HG03280 (cell line): ENCODE data around the gene ATAD5.

Experiments
- ATAC-seq: cut with Tn5 transposase; IDR thresholded peaks from one replicate; pipeline ENCODE4 v1.9.1; 2021; ENCODE audit warnings: mild to moderate bottlenecking, moderate library complexity; ENCODE audit not compliant: unreplicated experiment

Gene ATAD5

DNA sequence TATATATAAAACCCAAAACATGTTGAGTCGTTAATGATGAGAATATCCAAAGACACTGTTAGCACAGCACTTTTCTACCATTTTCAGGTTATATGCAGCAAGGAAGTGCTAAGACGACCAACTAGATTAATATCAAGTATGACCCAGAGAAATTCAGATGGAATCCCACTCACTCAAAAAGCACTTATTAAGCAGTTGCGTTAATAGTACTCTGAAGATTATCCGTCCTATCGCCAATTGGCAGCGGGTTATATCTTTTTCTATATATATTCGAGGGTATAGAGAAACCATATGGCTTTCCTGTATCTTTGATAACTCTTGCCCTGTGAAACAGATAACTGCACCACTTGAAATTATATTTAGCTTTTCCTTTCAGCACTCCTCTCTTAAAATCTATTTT is 8.3 kb upstream of the ATAD5 start:
- ATAC-seq: no peak

DNA sequence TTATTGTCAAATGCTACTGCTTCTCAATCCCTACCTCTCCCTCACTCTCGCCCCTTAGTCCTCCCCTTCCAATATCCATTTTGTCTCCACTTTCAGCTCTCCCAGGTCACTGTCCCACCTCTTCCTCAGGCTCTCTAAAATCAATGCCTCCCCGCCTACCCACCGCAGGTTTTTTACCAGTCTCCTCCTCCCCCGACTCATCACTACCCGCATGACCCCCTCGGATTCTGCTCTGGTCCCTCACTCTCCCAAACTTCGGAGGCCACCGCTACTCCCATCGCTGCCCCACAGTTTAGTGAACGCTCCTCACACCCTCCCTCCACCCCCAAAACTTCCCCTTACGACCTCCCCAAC is 7.8 kb upstream of the ATAD5 start:
- no peak for ATAC-seq

DNA sequence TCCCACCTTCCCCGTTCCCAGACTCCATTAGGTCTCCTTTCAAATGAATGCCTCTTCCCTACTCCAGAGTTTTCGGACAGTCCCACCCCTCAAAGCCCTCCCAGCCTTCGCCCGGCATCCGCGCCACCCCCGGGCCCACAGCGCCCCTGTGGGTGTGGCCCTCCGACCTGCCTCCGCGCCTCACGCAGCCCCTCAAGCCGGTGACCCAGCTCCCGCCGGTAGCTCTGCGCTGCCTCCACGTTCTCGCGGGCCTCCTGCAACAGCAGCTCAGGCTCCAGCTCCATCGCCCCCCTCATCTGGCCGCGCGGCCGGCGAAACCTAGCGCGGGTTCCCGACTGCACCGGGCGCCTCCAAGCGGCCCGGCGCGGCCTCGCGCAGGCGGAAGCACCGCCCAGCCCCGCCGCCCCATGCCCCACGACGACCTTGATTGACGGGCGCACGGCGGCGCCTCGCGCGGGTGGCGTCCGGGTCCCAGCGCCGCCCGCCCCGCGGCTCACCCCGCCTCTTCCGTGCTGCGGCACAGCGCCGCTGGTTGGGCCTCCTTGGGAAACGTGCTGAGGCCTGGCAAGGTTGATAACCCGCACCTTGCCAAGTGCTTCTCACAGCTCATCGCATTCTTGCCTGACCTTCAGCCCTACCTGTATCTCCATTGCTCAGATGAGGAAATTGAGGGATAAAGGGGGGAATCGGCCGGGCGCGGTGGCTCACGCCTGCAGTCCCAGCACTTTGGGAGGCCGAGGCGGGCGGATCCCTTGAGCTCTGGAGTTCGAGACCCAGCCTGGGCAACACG is 7.2 kb upstream of the ATAD5 start, which contains the start of gene CRLF3:
CRLF3 (minus strand) TSS at position 337 of the 790 bp plus-strand sequence; CDS start at position 296, 41 bp downstream.
- peak; percentile 87 for ATAC-seq

DNA sequence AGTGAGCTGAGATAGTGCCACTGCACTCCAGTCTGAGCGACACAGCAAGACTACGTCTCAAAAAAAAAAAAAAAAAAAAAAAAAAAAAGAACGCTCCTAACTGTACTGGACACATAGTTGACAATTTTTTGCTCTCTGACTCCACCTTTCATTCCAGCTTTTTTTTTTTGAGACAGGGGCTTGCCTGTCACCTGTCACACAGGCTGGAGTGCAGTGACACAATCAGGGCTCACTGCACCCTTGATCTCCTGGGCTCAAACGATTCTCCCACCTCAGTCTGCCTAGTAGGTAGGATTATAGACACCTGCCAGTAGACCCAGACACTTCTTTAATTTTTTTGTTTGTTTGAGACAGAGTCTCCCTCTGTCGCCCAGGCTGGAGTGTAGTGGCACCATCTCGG is 4.7 kb upstream of the ATAD5 start:
- no peak for ATAC-seq

DNA sequence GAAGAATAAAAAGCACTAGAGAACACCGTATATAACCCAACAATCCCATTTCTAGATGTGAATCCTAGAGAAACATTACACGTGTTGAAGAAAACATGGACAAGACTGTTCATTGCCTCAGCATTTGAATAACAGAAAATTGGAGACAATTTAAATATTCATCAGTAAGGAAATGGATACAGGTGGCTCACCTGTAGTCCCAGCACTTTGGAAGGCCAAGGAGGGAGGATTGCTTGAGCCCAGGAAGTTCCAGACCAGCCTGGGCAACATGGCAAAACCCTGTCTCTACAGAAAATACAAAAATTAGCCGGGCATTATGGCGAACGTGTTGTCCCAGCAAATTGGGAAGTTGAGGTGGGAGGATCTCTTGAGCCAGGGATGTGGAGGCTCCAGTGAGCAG is 2.7 kb upstream of the ATAD5 start:
- ATAC-seq: no peak

DNA sequence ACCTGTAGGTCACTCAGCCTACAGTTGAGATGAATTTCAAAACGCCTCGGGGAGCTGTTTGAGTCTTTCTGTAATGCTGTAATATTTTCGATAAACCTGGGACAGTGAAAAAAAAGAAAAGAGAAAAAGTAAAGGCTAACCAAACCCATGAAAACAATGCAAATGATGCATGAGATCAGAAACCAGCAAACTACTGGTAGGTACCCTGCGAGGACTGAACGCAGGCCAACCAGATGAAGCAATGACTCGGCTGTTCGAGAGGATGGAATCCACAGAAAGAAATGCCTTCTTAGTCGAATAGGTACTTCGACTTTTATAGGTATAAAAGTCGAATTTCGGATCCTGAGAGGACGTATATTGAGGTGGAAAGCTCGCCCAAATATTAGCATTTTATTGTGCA is 509 bp upstream of the ATAD5 start:
- ATAC-seq: no peak

DNA sequence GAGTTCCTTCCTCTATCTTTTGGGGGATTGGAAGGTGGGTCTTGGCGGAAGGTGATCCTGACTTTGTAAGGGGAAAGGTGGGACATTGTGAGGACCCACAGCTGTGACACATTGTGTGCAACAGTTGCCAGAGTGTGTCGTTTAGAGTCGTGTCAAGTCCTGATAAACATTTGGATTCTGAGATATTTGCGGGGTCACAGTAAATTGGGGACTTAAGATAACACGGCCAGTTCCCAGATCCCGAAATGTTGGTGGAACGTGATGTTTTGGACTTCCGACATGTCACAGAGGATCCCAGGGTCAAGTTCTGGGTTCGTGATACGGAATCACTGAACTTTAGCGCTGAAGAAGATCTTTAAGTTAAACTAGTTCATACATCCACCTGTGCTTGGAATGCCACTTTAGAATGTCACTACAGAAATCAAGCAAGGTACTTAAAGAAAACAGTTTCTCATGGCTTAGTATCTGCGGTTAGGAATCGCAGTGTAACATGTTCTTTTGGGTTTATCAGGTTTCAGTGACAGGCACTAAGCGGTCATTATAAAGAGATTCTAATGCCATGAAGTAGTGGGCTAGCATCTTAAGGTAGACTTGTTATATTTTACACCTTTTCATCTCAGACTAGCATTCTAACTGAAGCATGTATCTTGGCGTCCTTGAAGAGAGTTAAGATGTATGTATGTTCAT is 815 bp downstream of the ATAD5 start:
- peak; percentile 7 for ATAC-seq

DNA sequence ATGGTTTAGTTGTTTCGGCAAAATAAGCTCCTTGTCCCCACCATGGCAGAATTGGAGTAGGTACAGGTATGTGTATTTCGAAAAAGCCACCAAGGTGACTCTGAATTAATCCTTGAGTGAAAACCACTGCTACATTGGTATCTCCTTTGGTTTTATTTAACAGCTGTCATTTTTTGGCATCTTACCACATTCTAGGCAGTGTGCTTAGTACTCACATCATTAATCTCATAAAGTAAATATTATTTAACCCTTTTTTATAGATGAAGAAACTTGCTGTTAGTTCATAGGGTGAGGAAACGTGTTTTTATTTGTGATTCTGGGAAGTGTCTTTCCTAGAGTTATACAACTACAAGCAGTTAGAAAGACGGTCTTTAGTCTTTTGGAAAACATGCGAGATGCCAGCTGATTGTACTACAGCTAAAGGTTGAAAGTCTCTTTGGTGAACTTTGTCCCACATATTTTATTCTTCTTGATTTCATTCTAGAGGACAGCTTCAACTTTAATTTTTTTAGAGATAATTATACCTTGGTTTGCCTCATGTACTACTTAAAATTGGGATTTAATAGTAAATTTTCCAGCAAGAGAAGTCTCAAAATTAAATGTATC is 6.5 kb downstream of the ATAD5 start:
- no peak for ATAC-seq

DNA sequence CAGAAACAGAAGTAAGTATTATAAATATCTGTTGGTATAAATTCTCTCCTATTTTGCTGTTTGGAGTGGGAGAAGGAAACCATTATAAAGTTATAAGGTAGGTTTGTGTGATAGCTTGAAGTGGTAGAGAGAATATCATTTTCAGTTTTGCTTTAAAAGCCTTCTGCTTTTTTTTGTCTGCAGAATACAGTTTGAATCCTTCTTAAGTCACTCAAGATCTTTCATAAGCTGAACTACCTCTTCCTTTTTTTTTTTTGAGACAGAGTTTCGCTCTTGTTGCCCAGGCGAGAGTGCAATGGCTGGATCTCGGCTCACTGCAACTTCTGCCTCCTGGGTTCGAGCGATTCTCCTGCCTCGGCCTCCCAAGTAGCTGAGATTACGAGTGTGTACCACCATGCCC is 9.0 kb downstream of the ATAD5 start:
- ATAC-seq: no peak

DNA sequence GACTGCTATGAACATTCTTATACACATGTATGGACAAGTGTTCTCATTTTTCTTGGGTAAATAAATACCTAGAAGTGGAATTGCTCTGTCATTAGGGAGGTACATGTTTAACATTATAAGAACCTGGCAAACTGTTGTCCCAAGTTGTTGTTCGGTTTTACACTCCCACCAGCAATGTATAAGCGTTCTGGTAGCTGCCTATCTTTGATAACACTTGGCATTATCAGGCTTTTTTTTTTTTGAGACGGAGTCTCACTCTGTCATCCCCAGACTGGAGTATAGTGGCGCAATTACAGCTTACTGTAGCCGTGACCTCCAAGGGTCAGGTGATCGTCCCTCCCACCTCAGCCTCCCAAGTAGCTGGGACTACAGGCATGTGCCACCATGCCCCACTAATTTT is 16.3 kb downstream of the ATAD5 start:
- no peak for ATAC-seq

DNA sequence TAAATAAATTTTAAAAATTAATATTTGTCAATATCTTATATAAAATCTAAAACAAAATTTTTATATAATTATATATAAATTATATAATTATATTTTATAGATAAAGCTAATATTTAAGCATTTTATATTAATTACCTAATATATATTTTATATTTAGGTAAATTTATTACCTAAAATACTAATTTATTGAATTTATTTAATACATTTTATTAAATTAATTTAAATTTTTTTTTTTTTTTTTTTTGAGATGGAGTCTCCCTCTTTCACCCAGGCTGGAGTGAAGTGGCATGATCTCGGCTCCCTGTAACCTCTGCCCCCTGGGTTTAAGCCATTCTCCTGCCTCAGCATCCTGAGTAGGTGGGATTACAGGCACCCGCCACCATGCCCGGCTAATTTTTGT is 22.4 kb downstream of the ATAD5 start:
- ATAC-seq: no peak

DNA sequence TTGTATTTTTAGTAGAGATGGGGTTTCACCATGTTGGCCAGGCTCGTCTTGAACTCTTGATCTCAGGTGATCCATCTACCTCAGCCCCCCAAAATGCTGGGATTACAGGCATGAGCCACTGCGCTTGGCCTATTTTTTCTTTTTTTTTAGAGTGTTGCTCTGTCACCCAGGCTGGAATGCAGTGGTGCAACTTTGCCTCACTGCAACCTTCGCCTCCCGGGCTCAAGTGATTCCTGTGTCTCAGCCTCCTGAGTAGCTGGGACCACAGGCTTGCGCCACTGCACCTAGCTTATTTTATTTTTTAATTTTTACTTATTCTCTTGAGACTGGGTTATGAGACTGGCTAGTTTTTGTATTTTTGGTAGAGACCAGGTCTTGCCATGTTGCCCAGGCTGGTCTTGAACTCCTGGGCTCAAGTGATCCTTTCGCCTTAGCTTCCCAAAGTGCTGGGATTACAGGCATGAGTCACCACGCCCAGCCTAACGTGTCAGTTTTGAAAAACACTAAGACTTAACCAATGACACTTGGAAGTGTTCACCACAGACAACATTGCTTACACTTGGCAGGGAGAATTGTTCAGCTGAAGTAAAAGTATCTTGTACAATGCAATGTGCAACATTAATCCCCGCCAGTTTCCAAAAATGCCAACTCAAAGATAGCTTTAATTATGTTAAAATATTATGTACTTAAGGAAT is 26.9 kb downstream of the ATAD5 start:
- ATAC-seq: no peak

DNA sequence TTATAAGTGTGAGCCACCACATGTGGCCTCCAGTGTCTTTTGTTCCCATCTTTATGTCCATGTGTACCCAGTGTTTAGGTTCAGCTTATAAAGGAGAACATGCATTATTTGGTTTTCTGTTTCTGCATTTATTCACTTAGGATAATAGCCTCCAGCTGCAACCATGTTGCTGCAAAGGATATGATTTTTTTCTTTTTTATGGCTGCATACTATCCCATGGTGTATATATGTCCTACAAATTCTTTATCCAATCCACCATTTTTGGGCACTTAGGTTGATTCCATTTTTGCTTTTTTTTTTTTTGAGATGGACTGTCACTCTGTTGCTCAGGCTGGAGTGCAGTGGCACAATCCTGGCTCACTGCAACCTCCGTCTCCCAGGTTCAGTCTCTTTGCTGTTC is 32.9 kb downstream of the ATAD5 start:
- ATAC-seq: no peak

DNA sequence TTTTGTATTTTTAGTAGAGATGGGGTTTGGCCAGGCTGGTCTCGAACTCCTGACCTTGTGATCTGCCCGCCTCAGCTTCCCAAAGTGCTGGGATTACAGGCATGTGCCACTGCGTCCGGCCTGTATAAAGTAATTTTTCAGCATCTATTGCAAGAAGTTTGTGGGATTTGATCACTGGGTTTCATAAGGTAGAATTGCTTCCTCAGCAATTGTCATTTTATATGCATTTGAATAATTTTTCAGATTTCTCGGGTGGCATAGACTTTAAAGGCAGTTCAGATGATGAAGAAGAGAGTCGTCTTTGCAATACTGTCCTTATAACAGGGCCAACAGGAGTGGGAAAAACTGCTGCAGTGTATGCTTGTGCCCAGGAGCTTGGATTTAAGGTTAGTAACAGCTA is 37.2 kb downstream of the ATAD5 start:
- no peak for ATAC-seq

DNA sequence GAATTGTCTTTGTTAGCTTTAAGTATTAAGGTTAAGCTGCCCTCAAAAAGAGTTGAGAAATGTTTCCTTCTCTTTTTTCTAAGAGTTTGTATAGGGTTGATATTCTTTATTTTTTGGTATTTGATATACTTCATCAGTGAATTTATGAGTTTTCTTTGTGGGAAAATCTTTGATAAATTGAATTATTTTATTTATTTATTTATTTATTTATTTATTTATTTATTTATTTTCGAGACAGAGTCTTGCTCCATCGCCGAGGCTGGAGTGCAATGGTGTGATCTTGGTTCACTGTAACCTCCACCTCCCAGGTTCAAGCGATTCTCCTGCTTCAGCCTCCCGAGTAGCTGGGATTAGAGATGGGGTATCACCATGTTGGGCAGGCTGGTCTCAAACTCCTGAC is 54.4 kb downstream of the ATAD5 start:
- ATAC-seq: no peak

DNA sequence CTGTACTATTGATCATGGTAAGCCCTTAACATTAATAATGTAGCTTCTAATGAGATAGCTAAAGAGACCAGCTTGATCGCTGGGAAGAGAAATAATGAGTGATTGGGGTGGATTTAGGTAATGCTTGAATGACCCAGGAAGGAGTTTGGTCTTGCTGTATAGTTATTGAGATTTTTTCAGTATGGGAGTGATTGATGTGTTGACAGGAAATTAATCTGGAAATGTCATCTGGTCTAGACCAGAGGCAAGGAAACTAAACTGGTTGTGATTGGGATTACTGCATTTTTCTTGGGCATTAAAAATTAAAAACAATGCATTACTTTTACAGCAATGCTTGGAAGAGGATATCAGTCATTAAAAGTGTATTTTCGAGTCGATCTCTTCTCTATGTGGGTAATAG is 62.5 kb downstream of the ATAD5 start:
- ATAC-seq: no peak

DNA sequence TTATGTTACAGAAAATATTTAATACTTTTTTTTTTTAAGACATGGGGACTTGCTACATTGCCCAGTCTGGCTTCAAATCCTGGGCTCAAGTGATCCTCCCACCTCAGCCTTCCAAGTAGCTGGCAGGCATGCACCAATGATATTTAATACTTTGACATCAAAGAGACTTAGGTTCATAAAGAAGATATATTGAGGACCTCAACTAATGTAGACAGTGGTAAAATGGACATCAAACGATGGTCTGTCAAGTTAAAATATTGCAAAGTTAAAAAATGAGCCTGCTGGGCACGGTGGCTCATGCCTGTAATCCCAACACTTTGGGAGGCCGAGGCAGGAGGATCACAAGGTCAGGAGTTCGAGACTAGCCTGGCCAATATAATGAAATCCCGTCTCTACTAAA is 65.5 kb downstream of the ATAD5 start:
- ATAC-seq: no peak

DNA sequence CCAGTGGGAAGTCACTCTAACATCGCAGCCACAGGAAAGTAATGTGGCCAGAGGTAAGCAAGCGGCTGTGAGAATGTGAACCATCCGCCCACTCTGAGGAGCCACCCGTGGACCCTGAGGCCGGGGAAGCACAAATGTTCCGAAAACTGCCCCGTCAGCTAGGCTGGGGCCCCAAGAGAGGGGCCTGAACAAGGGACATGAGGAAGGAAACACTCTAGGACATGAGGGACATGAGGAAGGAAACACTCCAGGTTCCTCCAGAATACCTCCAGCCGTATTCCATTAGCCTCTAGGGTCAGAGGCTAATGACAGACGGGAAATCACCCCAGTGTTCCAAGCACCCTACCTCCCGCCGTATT is 74.0 kb downstream of the ATAD5 start:
- peak; percentile 32 for ATAC-seq

DNA sequence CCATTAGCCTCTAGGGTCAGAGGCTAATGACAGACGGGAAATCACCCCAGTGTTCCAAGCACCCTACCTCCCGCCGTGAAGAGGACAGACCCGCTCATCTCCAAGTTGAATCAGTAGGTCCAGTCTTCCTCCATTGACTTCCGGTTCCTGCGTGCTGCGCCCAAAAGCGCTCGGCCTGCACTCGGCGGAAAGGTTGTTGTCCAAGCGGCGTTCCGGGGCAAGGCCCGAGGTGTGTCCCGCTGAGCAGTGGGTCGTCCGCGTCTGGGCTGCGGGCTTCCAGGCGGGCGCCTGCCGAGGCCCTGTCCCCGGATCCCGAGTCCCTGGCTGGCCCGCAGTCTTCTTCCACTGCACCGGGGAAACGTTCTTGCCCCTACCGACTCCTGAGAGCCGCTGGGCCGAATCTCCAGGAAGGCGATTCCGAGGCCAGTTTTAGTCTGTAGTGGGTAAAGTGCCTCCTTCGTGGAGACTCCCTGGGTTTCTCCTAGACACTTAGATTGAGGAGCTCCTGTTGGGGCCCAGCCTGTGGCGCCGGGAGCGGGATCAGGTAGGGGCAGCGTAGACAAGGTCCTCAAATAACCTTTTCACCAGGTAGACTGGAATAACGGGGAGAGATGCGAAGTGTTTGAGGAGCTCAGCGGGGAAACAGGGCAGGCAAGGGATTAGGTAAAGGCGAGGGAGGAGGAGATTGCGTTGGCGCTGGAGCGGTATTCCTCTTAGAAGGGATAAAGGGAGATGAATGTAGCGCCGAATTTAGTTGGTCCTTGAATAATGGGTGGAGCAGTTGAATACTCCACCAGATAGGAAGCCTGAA is 74.5 kb downstream of the ATAD5 start, which contains the start of gene TEFM:
TEFM (minus strand) TSS at position 138 of the 811 bp plus-strand sequence; CDS start at position 98, 40 bp downstream.
- ATAC-seq: peak; percentile 92

DNA sequence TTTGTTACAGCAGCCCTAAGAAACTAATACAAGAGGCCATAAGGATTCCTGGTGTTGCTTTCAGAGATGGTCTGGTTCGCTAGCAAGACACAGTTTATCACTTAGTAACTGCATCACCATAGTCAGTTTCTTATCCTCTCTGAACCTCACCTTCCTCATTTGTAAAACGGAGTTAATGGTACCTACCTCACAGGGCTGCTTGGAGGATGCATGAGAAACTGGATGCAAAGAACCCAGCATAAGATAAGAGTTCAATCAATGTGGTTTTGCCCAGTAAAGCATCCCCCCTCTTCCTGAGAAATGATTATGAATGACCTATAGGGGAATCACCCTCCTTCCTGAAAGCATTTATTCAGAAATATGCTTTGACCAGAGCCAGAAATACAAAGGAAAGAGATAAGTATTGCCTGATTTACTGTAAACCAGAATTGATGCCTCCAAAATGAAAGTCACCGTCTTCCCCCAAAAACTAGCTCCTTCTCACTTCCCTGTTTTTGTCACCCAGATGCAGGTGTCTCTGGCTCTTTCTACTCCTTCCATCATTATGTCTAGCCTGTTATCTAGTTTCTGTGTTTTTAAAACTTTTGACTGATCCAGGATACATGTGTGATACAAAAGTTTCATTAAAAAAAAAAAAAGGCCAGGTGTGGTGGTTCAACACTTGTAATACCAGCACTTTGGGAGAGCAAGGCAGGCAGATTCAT is 77.1 kb downstream of the ATAD5 start:
- no peak for ATAC-seq
